Ammon's horn (tissue), 1 donor: ENCODE results near the gene CAVIN1.
"Not testable (repeated sequence)": the region's sequence is repeated elsewhere in the genome, so short reads cannot be mapped to it uniquely, and the experiment has no call there.

Experiments used
- DNase-seq: peaks from one replicate; pipeline ENCODE4 v3.0.0-alpha.2; 2016; ENCODE audit warnings: low spot score

CAVIN1 gene

DNA sequence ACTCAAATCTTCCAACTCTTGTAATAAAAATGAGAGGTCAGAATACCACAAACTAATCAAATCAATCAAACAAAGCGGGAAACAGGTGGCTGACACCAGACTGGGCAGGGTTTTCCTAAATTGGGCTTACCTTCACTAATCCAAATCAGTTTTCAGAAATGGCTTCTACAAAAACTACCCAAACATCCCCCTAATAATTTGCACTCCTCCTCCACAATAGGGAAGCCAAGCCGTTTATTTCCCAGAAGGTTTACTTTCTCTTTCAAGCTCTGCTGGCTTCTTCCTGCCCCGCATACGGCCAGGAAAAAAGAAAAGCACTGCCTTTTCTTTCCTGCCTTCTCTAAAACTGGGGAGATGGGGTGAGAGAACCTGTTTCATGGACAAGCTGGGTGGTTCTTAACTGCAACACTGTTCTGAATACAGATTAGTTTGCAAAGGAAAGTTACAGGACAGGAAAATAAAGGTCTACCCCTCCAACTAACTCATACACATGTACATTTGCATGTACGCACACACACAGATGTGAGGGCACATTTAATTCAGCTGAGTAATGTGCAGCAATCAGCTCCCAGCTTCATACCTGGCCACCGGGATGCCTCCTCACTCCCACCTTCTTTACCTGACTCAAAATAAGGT, 44.0 kb downstream of the CAVIN1 start:
- DNase-seq, result peak; percentile 27

DNA sequence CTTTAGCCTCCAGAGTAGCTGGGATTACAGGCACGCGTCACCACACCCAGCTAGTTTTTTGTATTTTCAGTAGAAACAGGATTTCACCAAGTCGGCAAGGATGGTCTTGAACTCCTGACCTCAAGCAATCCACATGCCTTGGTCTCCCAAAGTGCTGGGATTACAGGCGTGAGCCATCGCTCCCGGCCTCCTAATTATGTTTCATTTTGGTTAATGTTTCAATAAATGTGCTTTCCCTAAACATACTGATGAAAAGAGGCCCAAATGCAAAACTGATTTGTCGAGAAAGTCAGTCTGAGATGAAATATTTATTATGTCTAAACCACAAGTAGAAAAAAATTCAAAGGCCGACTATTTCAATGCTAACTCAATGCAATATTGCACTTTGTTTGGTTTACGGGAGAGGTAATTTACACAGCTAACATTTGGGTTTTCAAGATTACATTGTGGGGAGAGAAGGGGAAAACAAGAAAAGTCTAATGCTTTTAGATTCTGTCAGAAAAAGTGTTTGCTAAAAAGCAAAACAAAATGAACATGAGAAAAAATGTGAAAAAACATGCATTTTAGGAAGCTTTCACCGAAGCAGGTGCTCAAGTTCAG, 44.6 kb downstream of the CAVIN1 start:
- no peak for DNase-seq

DNA sequence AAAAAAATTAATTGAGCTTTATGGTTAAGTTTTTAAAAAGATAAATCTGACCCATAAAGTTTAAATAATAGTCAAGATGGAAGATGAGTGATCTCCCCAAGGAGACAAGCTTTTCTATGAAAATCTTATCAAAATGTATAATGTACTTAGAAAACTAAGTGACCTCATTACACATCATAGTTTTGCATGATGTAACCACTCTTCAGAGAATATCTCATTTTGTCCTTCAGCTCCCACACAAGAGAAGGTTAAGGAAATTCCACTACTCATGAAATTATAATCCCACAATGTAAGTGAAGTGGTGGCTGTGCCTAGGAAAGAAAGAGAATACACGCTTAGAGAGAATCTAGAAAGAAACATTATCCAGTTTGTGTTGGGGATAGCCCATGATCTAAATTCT, 49.2 kb downstream of the CAVIN1 start:
- DNase-seq, result no peak

DNA sequence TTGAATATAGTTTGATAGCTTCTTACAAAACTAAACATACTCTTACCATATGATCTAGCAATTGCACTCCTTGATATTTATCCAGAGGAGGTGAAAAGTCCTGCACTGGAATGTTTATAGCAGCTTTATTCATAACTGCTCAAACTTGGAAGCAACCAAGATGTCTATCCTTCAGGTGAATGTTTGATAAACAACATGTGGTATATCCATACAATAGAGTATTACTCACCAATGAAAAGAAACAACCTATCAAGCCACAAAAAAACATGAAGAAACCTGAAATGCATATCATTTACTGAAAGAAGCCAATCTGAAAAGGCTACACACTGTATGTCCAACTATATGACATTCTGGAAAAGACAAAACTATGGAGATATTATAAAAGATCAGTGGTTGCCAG, 50.9 kb downstream of the CAVIN1 start:
- DNase-seq, result no peak

DNA sequence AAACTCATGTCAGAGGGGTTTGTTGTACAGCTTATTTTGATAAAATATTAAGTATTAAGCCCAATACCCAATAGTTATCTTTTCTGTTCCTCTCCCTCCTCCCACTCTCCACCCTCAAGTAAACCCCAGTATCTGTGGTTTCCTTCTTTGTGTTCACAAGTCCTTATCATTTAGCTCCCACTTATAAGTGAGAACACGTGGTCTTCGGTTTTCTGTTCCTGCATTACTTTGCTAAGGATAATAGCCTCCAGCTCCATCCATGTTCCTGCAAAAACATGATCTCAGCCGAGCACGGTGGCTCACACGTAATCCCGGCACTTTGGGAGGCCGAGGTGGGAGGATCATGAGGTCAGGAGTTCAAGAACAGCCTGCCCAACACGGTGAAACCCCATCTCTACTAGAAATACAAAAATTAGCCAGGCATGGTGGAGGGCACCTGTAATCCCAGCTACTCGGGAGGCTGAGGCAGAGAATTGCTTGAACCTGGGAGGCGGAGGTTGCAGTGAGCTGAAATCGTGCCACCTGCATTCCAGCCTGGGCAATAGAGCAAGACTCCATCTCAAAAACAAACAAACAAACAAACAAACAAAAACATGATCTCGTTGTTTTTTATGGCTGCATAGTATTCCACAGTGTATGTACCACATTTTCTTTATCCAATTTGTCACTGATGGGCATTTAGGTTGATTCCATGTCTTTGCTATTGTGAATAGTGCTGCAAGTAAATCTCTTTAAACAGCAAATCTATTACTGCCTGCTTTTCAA, 54.1 kb downstream of the CAVIN1 start:
- DNase-seq, result not testable (repeated sequence)

DNA sequence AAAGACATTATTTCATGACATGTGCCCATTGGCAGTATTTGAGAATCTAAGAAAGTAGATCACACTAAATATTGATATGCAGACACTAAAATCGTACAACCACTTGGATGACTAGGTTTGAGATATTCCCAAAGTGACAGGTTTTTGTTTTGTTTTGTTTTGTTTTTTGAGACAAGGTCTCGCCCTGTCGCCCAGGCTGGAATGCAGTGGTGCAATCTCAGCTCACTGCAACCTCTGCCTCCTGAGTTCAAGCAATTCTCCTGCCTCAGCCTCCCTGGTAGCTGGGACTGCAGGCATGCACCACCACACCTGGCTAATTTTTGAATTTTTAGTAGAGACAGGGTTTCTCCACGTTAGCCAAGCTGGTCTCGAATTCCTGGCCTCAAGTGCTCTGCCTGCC, 54.7 kb downstream of the CAVIN1 start:
- DNase-seq, result not testable (repeated sequence)

DNA sequence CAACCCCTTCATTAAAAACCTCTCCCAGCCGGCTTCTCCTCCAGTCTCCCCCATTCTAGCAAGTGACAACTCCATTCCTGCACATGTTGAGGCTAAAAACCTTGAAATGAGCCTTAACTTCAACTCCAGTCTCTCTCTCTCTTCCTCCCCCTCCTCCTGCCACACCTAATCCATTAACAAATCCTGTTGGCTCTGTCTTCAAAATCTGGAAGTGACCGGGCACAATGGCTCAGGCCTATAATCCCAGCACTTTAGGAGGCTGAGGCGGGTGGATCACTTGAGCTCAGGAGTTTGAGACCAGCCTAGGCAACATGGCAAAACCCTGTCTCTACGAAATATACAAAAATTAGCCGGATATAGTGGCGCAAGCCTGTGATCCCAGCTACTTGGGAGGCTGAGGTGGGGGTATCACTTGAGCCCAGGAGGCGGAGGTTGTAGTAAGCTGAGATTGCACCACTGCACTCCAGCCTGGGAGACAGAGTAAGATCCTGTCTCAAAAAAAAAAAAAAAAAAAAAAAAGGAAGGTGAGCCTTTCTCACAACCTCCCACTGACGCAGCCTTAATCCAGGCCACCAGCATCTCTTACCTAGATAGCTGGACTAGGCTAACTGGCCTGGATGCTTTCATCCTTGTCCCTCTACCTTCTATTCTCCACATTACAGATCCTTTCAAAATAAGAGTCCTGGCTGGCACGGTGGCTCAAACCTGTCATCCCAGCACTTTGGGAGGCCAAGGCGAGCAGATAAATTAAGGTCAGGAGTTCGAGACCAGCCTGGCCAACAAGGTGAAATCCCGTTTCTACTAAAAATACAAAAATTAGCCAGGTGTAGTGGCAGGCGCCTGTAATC, 56.7 kb downstream of the CAVIN1 start:
- not testable (repeated sequence) for DNase-seq

DNA sequence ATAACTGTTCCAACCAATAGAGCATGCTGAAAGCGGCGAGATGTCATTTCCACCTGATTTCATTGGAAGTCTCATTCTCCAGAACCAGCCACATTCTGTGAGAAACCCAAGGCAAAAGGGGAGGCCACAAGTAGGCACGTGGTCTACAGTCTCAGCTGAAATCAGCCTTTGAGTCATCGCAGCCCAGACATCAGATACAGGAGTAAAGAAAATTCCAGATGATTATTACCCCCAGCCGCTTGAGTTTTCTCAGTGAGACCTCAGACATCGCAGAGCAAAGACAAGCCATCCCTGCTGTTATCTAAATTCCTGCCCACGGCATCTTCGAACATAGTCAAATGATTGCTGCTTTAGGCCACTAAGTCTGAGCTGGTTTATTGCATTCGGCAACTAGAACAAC, 57.9 kb downstream of the CAVIN1 start:
- no peak for DNase-seq

DNA sequence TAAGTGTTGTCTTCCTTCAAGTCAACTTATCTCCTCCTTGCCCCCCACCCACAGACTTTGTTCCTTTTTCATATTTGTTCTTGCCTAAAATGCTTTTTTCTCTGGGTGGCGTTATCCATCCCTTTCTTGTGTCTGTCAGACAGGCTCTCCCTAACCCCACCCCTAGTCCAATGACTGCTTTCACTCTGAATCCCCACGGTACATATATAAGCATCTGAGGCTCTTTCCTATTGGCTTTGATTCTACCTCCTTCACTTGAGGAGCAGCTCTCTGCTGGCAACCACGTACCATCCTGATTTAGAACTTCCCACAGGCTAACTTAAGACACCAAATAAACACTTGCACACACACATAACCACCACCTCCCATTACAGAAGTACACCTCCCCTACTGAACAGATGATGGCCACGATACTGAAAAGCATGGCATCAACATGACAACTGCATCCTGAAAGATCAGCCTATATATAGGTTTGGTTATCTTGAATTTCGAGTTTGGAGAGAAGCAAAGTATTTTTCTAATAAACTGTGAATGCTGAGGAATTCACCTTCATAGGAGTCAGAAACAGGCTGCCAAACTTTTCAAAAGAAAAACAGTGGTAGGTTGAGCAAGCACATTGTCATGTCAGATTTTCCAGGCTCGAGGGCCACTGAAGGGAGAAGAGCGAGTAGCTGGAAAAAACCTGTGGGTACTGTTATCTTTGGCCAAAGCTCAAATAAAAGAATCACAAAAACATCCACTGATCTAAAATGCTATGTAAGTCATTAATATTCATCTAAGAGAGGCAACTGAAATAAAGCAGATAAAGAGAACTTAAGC, 59.1 kb downstream of the CAVIN1 start:
- no peak for DNase-seq

DNA sequence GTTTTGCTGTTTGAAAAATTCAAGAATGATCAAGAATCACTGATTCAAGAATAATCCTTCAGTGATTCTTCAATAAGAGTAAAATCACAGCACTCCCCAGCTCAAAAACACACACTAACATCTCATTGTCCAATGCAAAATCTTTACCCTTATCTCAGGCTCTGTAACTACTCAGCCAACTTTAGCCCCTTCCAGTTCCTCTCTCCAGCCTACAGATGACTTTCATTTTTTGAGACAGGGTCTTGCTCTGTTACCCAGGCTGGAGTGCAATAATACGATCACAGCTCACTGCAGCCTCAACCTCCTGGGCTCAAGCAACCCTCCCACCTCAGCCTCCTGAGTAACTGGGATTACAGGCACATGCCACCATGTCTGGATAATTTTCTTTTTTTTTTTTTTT, 59.8 kb downstream of the CAVIN1 start:
- DNase-seq, result no peak

DNA sequence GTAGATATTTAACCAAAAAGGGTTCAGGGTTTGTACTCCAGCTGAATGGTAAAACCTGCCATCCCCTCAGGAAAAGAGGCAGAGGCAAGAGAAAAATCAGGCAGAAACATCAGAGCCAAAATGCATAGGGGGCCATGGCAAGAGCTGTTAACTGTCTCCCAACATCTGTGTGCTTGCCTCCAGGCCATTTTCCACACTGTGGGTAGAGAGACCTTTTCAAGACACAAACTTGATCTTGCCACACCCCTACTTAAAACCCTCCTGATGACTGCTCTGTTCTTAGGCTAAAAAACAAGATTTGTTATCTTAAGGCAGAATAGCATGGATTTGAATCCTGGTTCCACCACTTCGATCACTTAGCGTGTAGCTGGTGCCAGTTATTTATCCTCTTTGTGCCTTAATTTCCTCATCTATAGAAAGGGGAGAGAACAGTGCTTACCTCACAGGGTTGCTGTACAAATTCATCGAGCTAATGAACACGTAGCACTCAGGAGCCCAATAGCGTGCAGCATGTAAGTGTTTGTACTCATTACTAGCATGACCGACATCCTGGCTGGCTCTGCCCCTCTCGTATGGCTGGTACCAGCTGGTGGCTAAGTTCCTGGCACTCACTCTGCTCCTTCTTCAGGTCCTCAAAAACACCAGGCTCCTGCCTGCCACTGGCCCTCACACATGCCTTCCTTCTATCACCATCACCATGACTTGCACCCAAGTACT, 60.7 kb downstream of the CAVIN1 start:
- no peak for DNase-seq

DNA sequence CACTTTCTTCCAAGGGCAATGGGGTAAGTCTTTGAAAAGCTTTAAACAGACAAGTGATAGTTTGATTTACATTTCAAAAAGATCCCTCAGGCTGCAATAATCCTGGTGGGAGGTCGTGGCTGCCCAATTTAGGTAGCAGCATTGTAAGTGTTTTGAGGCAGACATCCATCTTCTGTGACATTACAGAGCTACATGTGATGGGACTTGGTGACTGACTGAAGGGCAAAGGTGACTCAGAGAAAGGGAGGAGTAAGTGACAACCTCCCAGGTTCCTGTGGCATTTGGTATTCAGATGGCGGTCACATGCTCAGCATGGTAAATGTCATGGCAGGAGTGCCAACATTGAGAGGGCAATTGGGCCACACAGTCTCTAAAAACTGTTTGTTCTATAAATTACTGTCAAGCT, 61.3 kb downstream of the CAVIN1 start:
- no peak for DNase-seq

DNA sequence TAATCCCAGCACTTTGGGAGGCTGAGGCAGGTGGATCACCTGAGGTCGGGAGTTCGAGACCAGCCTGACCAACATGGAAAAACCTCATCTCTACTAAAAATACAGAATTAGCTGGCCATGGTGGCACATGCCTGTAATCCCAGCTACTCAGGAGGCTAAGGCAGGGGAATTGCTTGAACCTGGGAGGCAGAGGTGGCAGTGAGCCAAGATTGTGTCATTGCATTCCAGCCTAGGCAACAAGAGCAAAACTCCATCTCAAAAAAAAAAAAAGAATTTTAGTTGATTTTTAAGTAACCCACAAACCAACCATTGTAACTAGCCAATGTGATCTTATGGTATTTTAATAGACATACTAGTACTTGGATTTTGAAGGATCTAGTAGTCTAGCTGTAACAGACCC, 62.7 kb downstream of the CAVIN1 start:
- not testable (repeated sequence) for DNase-seq

DNA sequence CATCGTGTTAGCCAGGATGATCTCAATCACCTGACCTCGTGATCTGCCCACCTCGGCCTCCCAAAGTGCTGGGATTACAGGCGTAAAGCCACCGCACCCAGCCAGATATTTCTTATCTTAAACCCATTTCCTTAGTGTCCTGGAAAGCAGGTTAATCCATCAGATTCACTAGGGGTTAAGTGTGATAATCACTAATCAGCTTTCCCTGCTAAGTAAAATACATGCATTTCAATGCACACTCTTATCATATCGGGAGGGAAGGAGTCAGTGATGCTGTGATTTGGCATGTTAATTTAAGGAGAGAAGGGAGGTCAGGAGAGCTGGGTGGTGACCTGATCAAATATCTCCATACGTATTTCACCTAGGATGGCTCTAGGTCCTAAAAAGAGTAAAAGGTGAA, 63.9 kb downstream of the CAVIN1 start:
- no peak for DNase-seq

DNA sequence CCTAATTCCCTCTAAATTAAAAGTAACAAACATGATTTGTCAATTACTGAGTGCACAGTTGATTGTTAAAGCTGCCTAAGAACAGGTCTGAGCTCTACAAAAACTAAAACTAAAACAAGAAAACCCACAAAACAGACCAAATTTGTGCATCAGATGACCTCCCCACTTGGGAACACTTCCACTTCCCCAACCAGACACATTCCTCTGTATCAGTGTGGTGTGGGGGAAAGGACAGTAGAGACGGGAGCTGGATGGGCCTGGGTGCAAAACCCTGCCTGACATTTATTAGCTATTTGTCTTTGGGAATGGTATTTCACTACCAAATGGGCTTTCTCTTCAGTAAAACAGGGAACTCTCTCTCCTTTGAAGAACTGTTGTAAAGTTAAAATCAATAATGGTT, 64.6 kb downstream of the CAVIN1 start:
- DNase-seq, result no peak

DNA sequence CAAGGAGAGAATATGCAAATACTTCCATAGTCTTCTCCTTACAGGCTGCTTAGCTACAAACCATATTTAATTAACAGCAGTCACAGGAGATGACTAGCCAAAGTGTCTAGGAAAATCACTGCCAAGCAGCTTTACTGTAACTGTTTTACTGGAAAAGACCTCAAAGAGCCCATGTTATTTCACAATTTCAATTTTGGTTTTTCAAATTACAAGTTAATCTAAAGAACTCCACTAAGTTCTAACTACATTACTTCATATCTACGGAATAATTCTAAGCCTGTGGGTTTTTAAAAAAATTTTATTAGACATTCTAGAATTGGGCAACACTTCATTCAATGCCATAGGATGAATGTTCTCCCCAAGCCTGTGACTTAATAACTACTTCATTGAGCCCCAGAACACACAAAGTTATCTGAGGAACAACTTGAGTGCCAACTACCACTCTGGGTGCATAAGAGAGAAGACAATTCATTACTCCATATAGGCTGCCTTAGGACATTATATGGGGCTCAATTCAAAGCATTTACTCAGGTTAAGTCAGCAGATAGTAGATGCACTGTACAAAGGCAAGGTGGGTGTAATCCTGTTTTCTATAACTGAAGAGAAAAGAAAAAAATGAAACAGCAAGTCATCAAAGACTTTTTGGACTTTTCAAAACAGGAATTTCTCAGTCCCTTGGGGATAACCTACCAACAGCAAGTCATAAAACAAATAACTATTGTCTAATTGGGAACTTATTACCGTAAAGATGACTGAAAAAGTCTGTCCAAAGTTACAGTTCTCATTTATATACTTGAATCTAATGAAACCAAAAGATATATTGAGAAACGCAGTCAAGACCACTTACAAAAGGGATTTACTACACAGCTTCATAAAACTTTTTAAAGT, 67.9 kb downstream of the CAVIN1 start:
- no peak for DNase-seq
